ENCODE measurements around the gene XBP1. TPM values are rescaled to one million over a fixed set of nuclear protein-coding genes. Genes with fewer than 3 reads are reported as not detected.
"Not testable (repeated sequence)": the region's sequence is repeated elsewhere in the genome, so short reads cannot be mapped to it uniquely, and the experiment has no call there.

The XBP1 gene
- 262 TPM for total RNA-seq

GRCh38 chr22:28800308-28801041 lies at the start of gene XBP1:
Gene XBP1 (minus strand): TSS chr22:28800569.
- peak; percentile 95 for DNase-seq (ENCODE audit: low spot score)

- DNase-seq (ENCODE audit: low spot score): no peak
Observed at GRCh38 chr22:28846994-28847393, 46.6 kb upstream of the XBP1 start.

GRCh38 chr22:28844277-28844676 lies 43.9 kb upstream of the XBP1 start:
- not testable (repeated sequence) for DNase-seq (ENCODE audit: low spot score)

GRCh38 chr22:28843633-28844032 lies 43.3 kb upstream of the XBP1 start:
- DNase-seq (ENCODE audit: low spot score): no peak

GRCh38 chr22:28841111-28841510 lies 40.7 kb upstream of the XBP1 start:
- DNase-seq (ENCODE audit: low spot score): no peak

- no peak for DNase-seq (ENCODE audit: low spot score)
Observed at GRCh38 chr22:28838971-28839370, 38.6 kb upstream of the XBP1 start.

GRCh38 chr22:28837640-28838039 lies 37.3 kb upstream of the XBP1 start:
- no peak for DNase-seq (ENCODE audit: low spot score)

GRCh38 chr22:28835630-28836189 lies 35.3 kb upstream of the XBP1 start:
- DNase-seq (ENCODE audit: low spot score): no peak

GRCh38 chr22:28833276-28833923 lies 33.0 kb upstream of the XBP1 start:
- DNase-seq (ENCODE audit: low spot score): no peak

GRCh38 chr22:28832731-28833130 lies 32.4 kb upstream of the XBP1 start:
- DNase-seq (ENCODE audit: low spot score): no peak

- DNase-seq (ENCODE audit: low spot score): no peak
Observed at GRCh38 chr22:28831140-28832072, 31.0 kb upstream of the XBP1 start.

- no peak for DNase-seq (ENCODE audit: low spot score)
Observed at GRCh38 chr22:28830441-28830840, 30.1 kb upstream of the XBP1 start.

GRCh38 chr22:28829358-28830181 lies 29.2 kb upstream of the XBP1 start:
- peak; percentile 77 for DNase-seq (ENCODE audit: low spot score)

GRCh38 chr22:28826921-28827320 lies 26.6 kb upstream of the XBP1 start:
- DNase-seq (ENCODE audit: low spot score): no peak

GRCh38 chr22:28826430-28826829 lies 26.1 kb upstream of the XBP1 start:
- DNase-seq (ENCODE audit: low spot score): not testable (repeated sequence)

GRCh38 chr22:28824455-28824854 lies 24.1 kb upstream of the XBP1 start:
- not testable (repeated sequence) for DNase-seq (ENCODE audit: low spot score)

GRCh38 chr22:28822930-28823551 lies 22.7 kb upstream of the XBP1 start:
- no peak for DNase-seq (ENCODE audit: low spot score)

- DNase-seq (ENCODE audit: low spot score): no peak
Observed at GRCh38 chr22:28821452-28821851, 21.1 kb upstream of the XBP1 start.

GRCh38 chr22:28820885-28821284 lies 20.5 kb upstream of the XBP1 start:
- no peak for DNase-seq (ENCODE audit: low spot score)

- no peak for DNase-seq (ENCODE audit: low spot score)
Observed at GRCh38 chr22:28819253-28820096, 19.1 kb upstream of the XBP1 start.
